GM23338 (cell line): Measurements from ENCODE around the gene FAM13C. TPM values are rescaled to one million over a fixed set of nuclear protein-coding genes. Genes with fewer than 3 reads are reported as not detected.

Source experiments
- ATAC-seq: fragments of 200-7000 bp; cut with Tn5 transposase; 3 replicates; pipeline ENCODE4 v1.9.1; 2020
- DNase-seq: peaks from one replicate; pipeline ENCODE4 v3.0.0-alpha.2; 2015; ENCODE audit warnings: low spot score
- H2AFZ ChIP-seq: fragments of 200-600 bp; sonication (generic); 2 replicates; pipeline ENCODE4 v1.8.0; 2016; ENCODE audit warnings: antibody characterized with exemption, mild to moderate bottlenecking, moderate library complexity
- H3F3A ChIP-seq: fragments of 200-600 bp; sonication (generic); replicated peaks from 2 replicates; pipeline ENCODE4 v1.8.0; 2017; ENCODE audit warnings: antibody characterized with exemption, mixed run types, low read depth
- H3K27ac ChIP-seq: fragments of 200-600 bp; sonication (generic); 2 replicates; pipeline ENCODE4 v1.6.1; 2016; ENCODE audit warnings: low read depth
- H3K27me3 ChIP-seq: fragments of 200-600 bp; sonication (generic); 2 replicates; pipeline ENCODE4 v1.8.0; 2016; ENCODE audit warnings: mild to moderate bottlenecking, mixed run types, moderate library complexity; ENCODE audit not compliant: insufficient read depth
- H3K36me3 ChIP-seq: fragments of 200-600 bp; sonication (generic); 2 replicates; pipeline ENCODE4 v1.8.0; 2016; ENCODE audit warnings: mild to moderate bottlenecking; ENCODE audit not compliant: insufficient read depth
- H3K4me1 ChIP-seq: fragments of 200-600 bp; sonication (generic); 2 replicates; pipeline ENCODE4 v1.8.0; 2016; ENCODE audit warnings: mild to moderate bottlenecking, moderate library complexity; ENCODE audit not compliant: insufficient read depth
- H3K4me2 ChIP-seq: fragments of 200-600 bp; sonication (generic); 2 replicates; pipeline ENCODE4 v1.7.1; 2017; ENCODE audit warnings: mixed run types
- H3K4me3 ChIP-seq: fragments of 200-600 bp; sonication (generic); 2 replicates; pipeline ENCODE4 v1.6.1; 2016; ENCODE audit warnings: mixed run types
- H3K79me2 ChIP-seq: fragments of 200-600 bp; sonication (generic); replicated peaks from 2 replicates; pipeline ENCODE4 v1.8.0; 2017; ENCODE audit warnings: mild to moderate bottlenecking; ENCODE audit not compliant: insufficient read depth
- H3K9me2 ChIP-seq: fragments of 200-600 bp; sonication (generic); 2 replicates; pipeline ENCODE4 v1.8.0; 2017; ENCODE audit not compliant: insufficient read depth
- H4K20me1 ChIP-seq: fragments of 200-600 bp; sonication (generic); replicated peaks from 2 replicates; pipeline ENCODE4 v1.8.0; 2017; ENCODE audit warnings: mild to moderate bottlenecking; ENCODE audit not compliant: insufficient read depth
- H3K27ac Mint-ChIP-seq: 2 replicates; pipeline ENCODE4 v1.8.0; 2020; ENCODE audit warnings: inconsistent platforms, mild to moderate bottlenecking, moderate library complexity, mixed read lengths
- H3K27me3 Mint-ChIP-seq: 3 replicates; pipeline ENCODE4 v1.8.0; 2022; ENCODE audit warnings: low read depth, mild to moderate bottlenecking, moderate library complexity, mixed read lengths, inconsistent platforms; ENCODE audit not compliant: insufficient read depth, poor library complexity
- H3K36me3 Mint-ChIP-seq: 3 replicates; pipeline ENCODE4 v1.8.0; 2021; ENCODE audit warnings: low read depth, mild to moderate bottlenecking, inconsistent platforms, moderate library complexity, mixed read lengths
- H3K4me1 Mint-ChIP-seq: 3 replicates; pipeline ENCODE4 v1.8.0; 2020; ENCODE audit warnings: mild to moderate bottlenecking, inconsistent platforms, mixed read lengths
- H3K4me3 Mint-ChIP-seq: 3 replicates; pipeline ENCODE4 v1.8.0; 2021; ENCODE audit warnings: moderate library complexity, mild to moderate bottlenecking, inconsistent platforms, mixed read lengths
- H3K9me3 Mint-ChIP-seq: 3 replicates; pipeline ENCODE4 v1.8.0; 2020; ENCODE audit warnings: moderate library complexity, mild to moderate bottlenecking, inconsistent platforms, mixed read lengths
- CREB1 ChIP-seq: fragments of 250-450 bp; sonication (Bioruptor Pico); IDR thresholded peaks from 2 replicates; pipeline ENCODE4 v1.5.0; 2020; ENCODE audit warnings: low read depth, mild to moderate bottlenecking, moderate library complexity
- CTCF ChIP-seq, 2 experiments: fragments of 200-600 bp in 1 of 2; sonication (generic) in 1 of 2; conservative IDR thresholded peaks; 2 replicates each; pipeline versions ENCODE4 v1.5.1 to v1.6.1; 2016 to 2017; ENCODE audit warnings: antibody characterized with exemption in 2 of 2, low read depth in 2 of 2, mild to moderate bottlenecking in 2 of 2, moderate library complexity in 1 of 2
- EZH2 ChIP-seq: fragments of 200-600 bp; sonication (generic); IDR thresholded peaks from one replicate; pipeline ENCODE4 v1.8.0; 2017; ENCODE audit warnings: antibody characterized with exemption, mild to moderate bottlenecking, low read depth; ENCODE audit not compliant: unreplicated experiment
- EZH2phosphoT487 ChIP-seq: fragments of 200-600 bp; sonication (generic); IDR thresholded peaks from one replicate; pipeline ENCODE4 v1.8.1; 2018; ENCODE audit warnings: antibody characterized with exemption; ENCODE audit not compliant: unreplicated experiment
- JUNB ChIP-seq: IDR thresholded peaks from one replicate; pipeline ENCODE4 v1.6.1; 2016; ENCODE audit warnings: antibody characterized with exemption; ENCODE audit not compliant: unreplicated experiment
- NANOG ChIP-seq: IDR thresholded peaks from 2 replicates; pipeline ENCODE4 v1.6.1; 2016; ENCODE audit warnings: antibody characterized with exemption, borderline replicate concordance
- POLR2AphosphoS5 ChIP-seq: IDR thresholded peaks from 2 replicates; pipeline ENCODE4 v1.6.1; 2016; ENCODE audit warnings: antibody characterized with exemption, low read depth
- REST ChIP-seq: IDR thresholded peaks from one replicate; pipeline ENCODE4 v1.6.1; 2018; ENCODE audit warnings: antibody characterized with exemption; ENCODE audit not compliant: unreplicated experiment
- STAT1 ChIP-seq: IDR thresholded peaks from one replicate; pipeline ENCODE4 v1.6.1; 2016; ENCODE audit warnings: antibody characterized with exemption; ENCODE audit not compliant: unreplicated experiment
- ZNF114 ChIP-seq: fragments of 250-450 bp; sonication (Bioruptor Pico); IDR thresholded peaks from 2 replicates; pipeline ENCODE4 v1.5.0; 2020; ENCODE audit warnings: mild to moderate bottlenecking, moderate library complexity
- ZNF331 ChIP-seq: fragments of 250-450 bp; sonication (Bioruptor Pico); IDR thresholded peaks from 2 replicates; pipeline ENCODE4 v1.5.0; 2020; ENCODE audit warnings: low read depth, mild to moderate bottlenecking, moderate library complexity
- ZNF462 ChIP-seq: fragments of 250-450 bp; sonication (Bioruptor Pico); IDR thresholded peaks from 2 replicates; pipeline ENCODE4 v1.5.0; 2020; ENCODE audit warnings: mild to moderate bottlenecking, moderate library complexity
- polyA plus RNA-seq: library from polyadenylated mRNA; unstranded; fragments of >200 nt; fragmentation: Nextera tagmentation; extraction: Ambion mirVana; gene quantifications from 2 replicates; pipeline ENCODE4 v1.2.1, GENCODE V29; 2016
- total RNA-seq: library from RNA; depleted of rRNA; stranded (reverse); fragments of >200 nt; shearing (Covaris generic); gene quantifications from 2 replicates; pipeline ENCODE4 v1.2.3, GENCODE V29; 2014
- TF ChIP-seq, protein P1 (sequence below): IDR thresholded peaks from 2 replicates; pipeline ENCODE4 v1.6.1; 2016; ENCODE audit warnings: antibody characterized with exemption

Gene FAM13C
- total and polyA plus RNA-seq, 2 experiments from 2014 or later = 0.94 to 2.1 TPM

DNA sequence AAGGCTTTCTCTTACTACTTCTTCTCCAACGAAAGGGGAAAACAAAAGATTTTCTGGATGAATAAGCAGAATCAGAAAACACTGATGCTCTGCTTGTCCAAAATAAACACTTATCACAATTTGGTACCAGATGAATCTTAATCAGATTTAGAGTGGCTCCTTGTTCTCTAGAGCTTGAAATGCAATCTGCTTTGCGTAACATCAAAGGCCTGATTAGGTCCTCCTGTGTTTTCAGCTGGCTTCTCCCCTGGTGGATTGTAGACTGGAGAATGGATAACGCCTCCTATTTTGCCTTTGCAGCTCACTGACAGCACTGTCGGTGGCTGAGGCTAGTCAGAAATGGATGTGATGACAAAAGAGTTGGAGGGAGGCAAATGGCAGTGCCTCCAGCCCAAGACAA lies 91.2 kb downstream of the FAM13C start:
- no peak for DNase-seq

More for the DNA sequence above, 91.2 kb downstream of the FAM13C start:
- Histone ChIP-seq H3K36me3 (no peaks in the 10 kb centered on the region), H3K4me3 (no peak overlapping the region), H3K4me1 (no peaks in the 10 kb centered on the region), H3K4me2 (no peak overlapping the region), H3K79me2 (no peaks in the 10 kb centered on the region), H2AFZ (no peak overlapping the region), H3K9me2 (0 out of 2 replicates have a peak, but pooled peaks cover 4% of the 10 kb centered on the region), H4K20me1 (no peaks in the 10 kb centered on the region), H3K27me3 (no peaks in the 10 kb centered on the region), H3F3A (no peaks in the 10 kb centered on the region), H3K27ac (no peak overlapping the region)
- Mint-ChIP-seq H3K27me3 (peaks cover 2% of the 10 kb centered on the region), H3K36me3 (no peaks in the 10 kb centered on the region), H3K27ac (no peak overlapping the region), H3K4me1 (no peaks in the 10 kb centered on the region; the same call in 2 of the 3 replicates), H3K9me3 (no peaks in the 10 kb centered on the region), H3K4me3 (no peak overlapping the region)
- TF ChIP-seq ZNF331 (CRISPR knock-in tag) (no peak), NANOG (no peak), JUNB (no peak), EZH2 (no peak), REST (no peak), POLR2AphosphoS5 (no peak), ZNF462 (CRISPR knock-in tag) (no peak), ZNF114 (CRISPR knock-in tag) (no peak), CTCF (conservative IDR thresholded peaks at IDR 0.05; ENCODE audit: low read depth in 2 of 2) (no peak), EZH2phosphoT487 (no peak), STAT1 (no peak), CREB1 (CRISPR knock-in tag) (no peak)
- TF ChIP-seq, protein P1, sequence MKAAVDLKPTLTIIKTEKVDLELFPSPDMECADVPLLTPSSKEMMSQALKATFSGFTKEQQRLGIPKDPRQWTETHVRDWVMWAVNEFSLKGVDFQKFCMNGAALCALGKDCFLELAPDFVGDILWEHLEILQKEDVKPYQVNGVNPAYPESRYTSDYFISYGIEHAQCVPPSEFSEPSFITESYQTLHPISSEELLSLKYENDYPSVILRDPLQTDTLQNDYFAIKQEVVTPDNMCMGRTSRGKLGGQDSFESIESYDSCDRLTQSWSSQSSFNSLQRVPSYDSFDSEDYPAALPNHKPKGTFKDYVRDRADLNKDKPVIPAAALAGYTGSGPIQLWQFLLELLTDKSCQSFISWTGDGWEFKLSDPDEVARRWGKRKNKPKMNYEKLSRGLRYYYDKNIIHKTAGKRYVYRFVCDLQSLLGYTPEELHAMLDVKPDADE = no peak
- no peak for ATAC-seq
